Panc1 (cell line): ENCODE measurements around the gene KDM3B. TPM values are rescaled to one million over a fixed set of nuclear protein-coding genes. Genes with fewer than 3 reads are reported as not detected.

Experiments
- ATAC-seq: fragments of 200-7000 bp; cut with Tn5 transposase; 2 replicates; pipeline ENCODE4 v1.9.1; 2020; ENCODE audit warnings: mild to moderate bottlenecking, moderate library complexity
- BruUV-seq: library from RNA; stranded (reverse); fragments of 400-500 nt; replicated peaks from 2 replicates; lab custom pipeline; 2021; lab: Mats Ljungman, UMichigan
- CTCF ChIA-PET: fragments of 300-600 bp; sonication (Branson Sonifier 250); formaldehyde crosslinking; loops from one replicate; lab custom pipeline; 2022; ENCODE audit warnings: antibody characterized with exemption; lab: Charles Lee
- POLR2A ChIA-PET: fragments of 300-600 bp; sonication (Branson Sonifier 250); formaldehyde crosslinking; loops from one replicate; lab custom pipeline; 2022; ENCODE audit warnings: antibody characterized with exemption; lab: Charles Lee
- DNase-seq: peaks from one replicate; pipeline ENCODE4 v3.0.0-alpha.2; 2010; ENCODE audit warnings: low read depth, low spot score
- H3K27ac ChIP-seq: 2 replicates; pipeline ENCODE4 v1.5.1; 2011; ENCODE audit warnings: mild to moderate bottlenecking, low read length, inconsistent platforms
- H3K27me3 ChIP-seq: fragments of 200-500 bp; sonication (Bioruptor generic); 2 replicates; pipeline ENCODE4 v1.6.0; 2014; ENCODE audit warnings: low read length, inconsistent platforms; ENCODE audit not compliant: control insufficient read depth, insufficient read depth
- H3K36me3 ChIP-seq: fragments of 200-500 bp; sonication (Bioruptor generic); 2 replicates; pipeline ENCODE4 v1.5.1; 2014; ENCODE audit warnings: inconsistent platforms, mild to moderate bottlenecking, low read length, moderate library complexity; ENCODE audit not compliant: control insufficient read depth, insufficient read depth
- H3K4me1 ChIP-seq: 2 replicates; pipeline ENCODE4 v1.5.1; 2011; ENCODE audit warnings: inconsistent platforms, mild to moderate bottlenecking, low read length, moderate library complexity; ENCODE audit not compliant: control insufficient read depth, insufficient read depth
- H3K4me3 ChIP-seq, 2 experiments: 2 replicates each; pipeline ENCODE4 v1.5.1; 2011 to 2012; ENCODE audit warnings: low read depth in 2 of 2, low read length in 2 of 2, mild to moderate bottlenecking in 2 of 2, inconsistent platforms in 1 of 2, moderate library complexity in 1 of 2
- H3K9me3 ChIP-seq: fragments of 200-500 bp; sonication (Bioruptor generic); 2 replicates; pipeline ENCODE4 v1.5.1; 2014; ENCODE audit warnings: low read depth, mild to moderate bottlenecking, inconsistent platforms, low read length, moderate library complexity; ENCODE audit not compliant: control insufficient read depth, insufficient read depth
- CTCF ChIP-seq: fragments of 450-650 bp; IDR thresholded peaks from 2 replicates; pipeline ENCODE4 v1.5.1; 2017; ENCODE audit warnings: mild to moderate bottlenecking
- POLR2AphosphoS5 ChIP-seq: IDR thresholded peaks from 2 replicates; pipeline ENCODE4 v1.6.1; 2012; ENCODE audit warnings: mild to moderate bottlenecking, low read depth, low read length, moderate library complexity
- SIN3A ChIP-seq: IDR thresholded peaks from 2 replicates; pipeline ENCODE4 v1.6.1; 2012; ENCODE audit warnings: low read depth, mild to moderate bottlenecking, low read length, moderate library complexity, borderline replicate concordance; ENCODE audit not compliant: insufficient read depth
- TCF7L2 ChIP-seq: IDR thresholded peaks from 2 replicates; pipeline ENCODE4 v1.6.1; 2011; ENCODE audit warnings: mild to moderate bottlenecking, low read depth, low read length, inconsistent platforms
- in situ Hi-C: cut with HindIII; loops from 2 replicates; pipeline ENCODE4 v1.10.0; 2016; ENCODE audit warnings: low sequenced_read_pairs, low pct_unique_long_range_greater_than_20kb
- intact Hi-C: fragments of 100-400 bp; cut with micrococcal nuclease; formaldehyde crosslinking; loops from one replicate; pipeline ENCODE4 v1.10.0; 2022; ENCODE audit not compliant: unreplicated experiment
- total RNA-seq: library from RNA; stranded (reverse); gene quantifications from one replicate; pipeline ENCODE4 v1.2.1, GENCODE V29; 2021; ENCODE audit not compliant: unreplicated experiment
- TF ChIP-seq, protein P1 (sequence below), 2 experiments: IDR thresholded peaks; 2 replicates each; pipeline ENCODE4 v1.6.1; 2011 to 2012; ENCODE audit warnings: low read depth in 2 of 2, control low read depth in 1 of 2, low read length in 1 of 2, mild to moderate bottlenecking in 1 of 2, moderate library complexity in 1 of 2; ENCODE audit not compliant: insufficient read depth in 1 of 2

Gene KDM3B
- total RNA-seq, 1 experiment from 2014 or later, result 65.0 TPM

GRCh38 chr5:138466125-138466899 is 113.8 kb downstream of the KDM3B start:
- CTCF ChIA-PET, result interaction anchor here (0.6 kb wide), 1 partner anchor 223 kb away, joined by 11 read pairs; no protein-coding TSS in a partner anchor
- no peak for TF ChIP-seq SIN3A
- Histone ChIP-seq H3K4me3 (peak overlapping the region; percentile 80 to 81), H3K27me3 (no peaks in the 10 kb centered on the region), H3K36me3 (no peaks in the 10 kb centered on the region), H3K4me1 (peaks cover 5% of the 10 kb centered on the region; the same call in 1 of the 2 replicates), H3K9me3 (no peaks in the 10 kb centered on the region), H3K27ac (no peak overlapping the region)
- ATAC-seq, result no peak
- no peak for DNase-seq
- POLR2A ChIA-PET, result interaction anchor here (0.6 kb wide), 2 partner anchors 10 to 515 kb away, joined by 3 to 13 read pairs; no protein-coding TSS in a partner anchor
- BruUV-seq, result no TSS peak
- in situ Hi-C loops, result no loop called here
- intact Hi-C loops, result no loop called here

DNA sequence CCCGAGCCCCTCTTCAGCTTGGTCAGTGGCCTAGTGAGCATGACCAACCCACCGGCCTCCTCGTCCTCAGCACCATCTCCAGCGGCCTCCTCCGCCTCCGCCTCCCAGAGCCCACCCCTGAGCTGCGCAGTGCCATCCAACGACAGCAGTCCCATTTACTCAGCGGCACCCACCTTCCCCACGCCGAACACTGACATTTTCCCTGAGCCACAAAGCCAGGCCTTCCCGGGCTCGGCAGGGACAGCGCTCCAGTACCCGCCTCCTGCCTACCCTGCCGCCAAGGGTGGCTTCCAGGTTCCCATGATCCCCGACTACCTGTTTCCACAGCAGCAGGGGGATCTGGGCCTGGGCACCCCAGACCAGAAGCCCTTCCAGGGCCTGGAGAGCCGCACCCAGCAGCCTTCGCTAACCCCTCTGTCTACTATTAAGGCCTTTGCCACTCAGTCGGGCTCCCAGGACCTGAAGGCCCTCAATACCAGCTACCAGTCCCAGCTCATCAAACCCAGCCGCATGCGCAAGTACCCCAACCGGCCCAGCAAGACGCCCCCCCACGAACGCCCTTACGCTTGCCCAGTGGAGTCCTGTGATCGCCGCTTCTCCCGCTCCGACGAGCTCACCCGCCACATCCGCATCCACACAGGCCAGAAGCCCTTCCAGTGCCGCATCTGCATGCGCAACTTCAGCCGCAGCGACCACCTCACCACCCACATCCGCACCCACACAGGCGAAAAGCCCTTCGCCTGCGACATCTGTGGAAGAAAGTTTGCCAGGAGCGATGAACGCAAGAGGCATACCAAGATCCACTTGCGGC is 114.6 kb downstream of the KDM3B start:
- no peak for ATAC-seq
- no peak for TF ChIP-seq CTCF
- TF ChIP-seq POLR2AphosphoS5, result no peak
- no peak for TF ChIP-seq SIN3A
- TF ChIP-seq, protein P1, sequence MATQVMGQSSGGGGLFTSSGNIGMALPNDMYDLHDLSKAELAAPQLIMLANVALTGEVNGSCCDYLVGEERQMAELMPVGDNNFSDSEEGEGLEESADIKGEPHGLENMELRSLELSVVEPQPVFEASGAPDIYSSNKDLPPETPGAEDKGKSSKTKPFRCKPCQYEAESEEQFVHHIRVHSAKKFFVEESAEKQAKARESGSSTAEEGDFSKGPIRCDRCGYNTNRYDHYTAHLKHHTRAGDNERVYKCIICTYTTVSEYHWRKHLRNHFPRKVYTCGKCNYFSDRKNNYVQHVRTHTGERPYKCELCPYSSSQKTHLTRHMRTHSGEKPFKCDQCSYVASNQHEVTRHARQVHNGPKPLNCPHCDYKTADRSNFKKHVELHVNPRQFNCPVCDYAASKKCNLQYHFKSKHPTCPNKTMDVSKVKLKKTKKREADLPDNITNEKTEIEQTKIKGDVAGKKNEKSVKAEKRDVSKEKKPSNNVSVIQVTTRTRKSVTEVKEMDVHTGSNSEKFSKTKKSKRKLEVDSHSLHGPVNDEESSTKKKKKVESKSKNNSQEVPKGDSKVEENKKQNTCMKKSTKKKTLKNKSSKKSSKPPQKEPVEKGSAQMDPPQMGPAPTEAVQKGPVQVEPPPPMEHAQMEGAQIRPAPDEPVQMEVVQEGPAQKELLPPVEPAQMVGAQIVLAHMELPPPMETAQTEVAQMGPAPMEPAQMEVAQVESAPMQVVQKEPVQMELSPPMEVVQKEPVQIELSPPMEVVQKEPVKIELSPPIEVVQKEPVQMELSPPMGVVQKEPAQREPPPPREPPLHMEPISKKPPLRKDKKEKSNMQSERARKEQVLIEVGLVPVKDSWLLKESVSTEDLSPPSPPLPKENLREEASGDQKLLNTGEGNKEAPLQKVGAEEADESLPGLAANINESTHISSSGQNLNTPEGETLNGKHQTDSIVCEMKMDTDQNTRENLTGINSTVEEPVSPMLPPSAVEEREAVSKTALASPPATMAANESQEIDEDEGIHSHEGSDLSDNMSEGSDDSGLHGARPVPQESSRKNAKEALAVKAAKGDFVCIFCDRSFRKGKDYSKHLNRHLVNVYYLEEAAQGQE (IDR thresholded peaks at IDR 0.05; ENCODE audit: insufficient read depth in 1 of 2, low read depth in 2 of 2, low read length in 1 of 2), result no peak
- TF ChIP-seq TCF7L2, result no peak
- peak overlapping the region in 1 of 2 experiments; percentile 80; a peak in 2 of 4 replicates for H3K4me3 ChIP-seq
- no peaks in the 10 kb centered on the region for H3K36me3 ChIP-seq
- intact Hi-C loops, result no loop called here
- no peaks in the 10 kb centered on the region for H3K9me3 ChIP-seq
- BruUV-seq, result no TSS peak
- H3K27me3 ChIP-seq, result no peaks in the 10 kb centered on the region
- DNase-seq, result no peak
- ChIA-PET CTCF (no interaction called here), POLR2A (interaction anchor here (0.6 kb wide), 1 partner anchor 1122 kb away, joined by 3 read pairs; no protein-coding TSS in a partner anchor)
- in situ Hi-C loops, result no loop called here
- peaks cover 5% of the 10 kb centered on the region; the same call in 1 of the 2 replicates for H3K4me1 ChIP-seq
- H3K27ac ChIP-seq, result no peak overlapping the region
